ENCODE measurements around the gene CFAP92.

DNA sequence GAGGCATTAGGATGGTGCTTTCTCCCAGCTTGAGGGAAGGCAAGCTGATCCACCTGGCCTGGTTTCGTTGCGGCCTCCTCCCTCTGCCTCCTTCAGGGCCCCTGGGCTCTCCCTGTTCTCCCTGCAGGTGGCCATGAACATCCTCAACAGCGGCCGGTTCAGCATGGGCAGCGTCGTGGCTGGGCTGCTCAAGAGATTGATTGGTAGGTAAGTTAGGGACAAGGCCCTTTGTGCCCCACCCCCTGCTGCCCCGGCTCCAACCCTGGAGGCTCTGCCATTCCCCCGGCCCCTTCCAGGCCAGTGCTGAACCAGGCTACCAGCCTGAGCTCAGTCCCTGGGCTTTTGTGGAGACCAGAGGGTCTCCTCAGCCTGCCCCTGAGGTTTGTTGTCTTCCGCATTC is 91.5 kb downstream of the CFAP92 start:
- TF ChIP-seq, protein P1, sequence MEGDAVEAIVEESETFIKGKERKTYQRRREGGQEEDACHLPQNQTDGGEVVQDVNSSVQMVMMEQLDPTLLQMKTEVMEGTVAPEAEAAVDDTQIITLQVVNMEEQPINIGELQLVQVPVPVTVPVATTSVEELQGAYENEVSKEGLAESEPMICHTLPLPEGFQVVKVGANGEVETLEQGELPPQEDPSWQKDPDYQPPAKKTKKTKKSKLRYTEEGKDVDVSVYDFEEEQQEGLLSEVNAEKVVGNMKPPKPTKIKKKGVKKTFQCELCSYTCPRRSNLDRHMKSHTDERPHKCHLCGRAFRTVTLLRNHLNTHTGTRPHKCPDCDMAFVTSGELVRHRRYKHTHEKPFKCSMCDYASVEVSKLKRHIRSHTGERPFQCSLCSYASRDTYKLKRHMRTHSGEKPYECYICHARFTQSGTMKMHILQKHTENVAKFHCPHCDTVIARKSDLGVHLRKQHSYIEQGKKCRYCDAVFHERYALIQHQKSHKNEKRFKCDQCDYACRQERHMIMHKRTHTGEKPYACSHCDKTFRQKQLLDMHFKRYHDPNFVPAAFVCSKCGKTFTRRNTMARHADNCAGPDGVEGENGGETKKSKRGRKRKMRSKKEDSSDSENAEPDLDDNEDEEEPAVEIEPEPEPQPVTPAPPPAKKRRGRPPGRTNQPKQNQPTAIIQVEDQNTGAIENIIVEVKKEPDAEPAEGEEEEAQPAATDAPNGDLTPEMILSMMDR (IDR thresholded peaks at IDR 0.05) = no peak
- no peak for TF ChIP-seq POLR2A (IDR thresholded peaks at IDR 0.05)

All from Peyer's patch (tissue), 4 donors.